Measurements from ENCODE around the gene GPR37.

- TF ChIP-seq POLR2A (IDR thresholded peaks at IDR 0.05) = no peak
- TF ChIP-seq CTCF (IDR thresholded peaks at IDR 0.05) = no peak
- TF ChIP-seq EP300 (IDR thresholded peaks at IDR 0.05) = no peak
Measured at GRCh38 chr7:124773938-124774337, 8.3 kb upstream of the GPR37 start.

All from gastroesophageal sphincter (tissue), 3 donors.